ENCODE measurements around the gene HMGB2.

HMGB2 gene

DNA sequence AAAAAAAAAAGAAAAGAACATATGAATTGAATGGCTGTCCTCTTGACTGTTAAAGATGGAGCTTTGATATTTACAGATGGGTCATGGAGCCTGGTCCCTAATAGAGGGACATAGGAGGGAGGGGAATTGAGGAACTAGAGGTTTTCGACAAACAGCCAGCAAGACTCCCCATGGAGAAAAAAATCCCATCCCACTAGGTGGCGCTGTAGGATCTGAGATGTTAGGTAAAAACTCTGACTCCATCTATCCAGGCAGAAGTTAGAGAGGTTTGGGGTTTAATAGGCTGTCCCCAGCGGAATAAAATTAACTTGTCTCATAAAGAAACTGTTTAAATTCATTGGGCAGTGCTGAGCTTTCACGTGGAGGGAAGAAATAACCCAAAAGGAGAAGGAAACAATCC lies 45.9 kb downstream of the HMGB2 start:
- H3K9ac ChIP-seq (ENCODE audit: low read length) = no peak overlapping the region
- no peak overlapping the region for H3K4me3 ChIP-seq (ENCODE audit: low read depth, low read length)
- peaks cover 2% of the 10 kb centered on the region; the same call in 1 of the 2 replicates for H3K4me1 ChIP-seq (ENCODE audit: control insufficient read depth, insufficient read depth, low read length)
- no peak overlapping the region for H3K27ac ChIP-seq (ENCODE audit: low read depth, low read length)
- H3K9me3 ChIP-seq (ENCODE audit: control insufficient read depth, insufficient read depth, low read depth, low read length) = peaks cover 34% of the 10 kb centered on the region
- H3K36me3 ChIP-seq (ENCODE audit: control insufficient read depth, insufficient read depth, low read length) = peaks cover 4% of the 10 kb centered on the region; the same call in 1 of the 2 replicates
- H3K27me3 ChIP-seq (ENCODE audit: control insufficient read depth, insufficient read depth, low read length) = no peaks in the 10 kb centered on the region

DNA sequence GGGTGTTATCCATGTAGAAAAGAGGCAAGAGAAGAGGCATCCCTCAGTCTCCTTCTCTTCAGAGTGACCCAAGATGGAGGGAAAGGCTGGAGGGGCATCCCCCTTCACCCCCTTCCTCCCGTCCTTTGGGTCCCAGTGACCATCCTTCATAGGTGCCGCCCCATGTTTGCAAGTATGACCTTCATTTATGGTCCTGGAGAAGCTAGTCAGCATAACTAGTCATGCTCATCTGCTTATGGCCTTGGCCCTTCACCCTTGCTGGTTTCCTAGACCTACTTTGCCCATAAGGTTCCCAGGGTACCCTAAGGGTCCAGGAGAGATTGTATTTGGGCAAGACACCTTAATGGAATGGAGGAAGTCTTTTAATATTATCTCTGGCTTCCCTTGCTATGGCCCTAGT lies 46.7 kb downstream of the HMGB2 start:
- Histone ChIP-seq H3K9me3 (ENCODE audit: control insufficient read depth, insufficient read depth, low read depth, low read length) (peaks cover 34% of the 10 kb centered on the region), H3K27ac (ENCODE audit: low read depth, low read length) (no peak overlapping the region), H3K36me3 (ENCODE audit: control insufficient read depth, insufficient read depth, low read length) (peaks cover 4% of the 10 kb centered on the region; the same call in 1 of the 2 replicates), H3K4me1 (ENCODE audit: control insufficient read depth, insufficient read depth, low read length) (peaks cover 2% of the 10 kb centered on the region; the same call in 1 of the 2 replicates), H3K9ac (ENCODE audit: low read length) (no peak overlapping the region), H3K27me3 (ENCODE audit: control insufficient read depth, insufficient read depth, low read length) (no peaks in the 10 kb centered on the region), H3K4me3 (ENCODE audit: low read depth, low read length) (no peak overlapping the region)

DNA sequence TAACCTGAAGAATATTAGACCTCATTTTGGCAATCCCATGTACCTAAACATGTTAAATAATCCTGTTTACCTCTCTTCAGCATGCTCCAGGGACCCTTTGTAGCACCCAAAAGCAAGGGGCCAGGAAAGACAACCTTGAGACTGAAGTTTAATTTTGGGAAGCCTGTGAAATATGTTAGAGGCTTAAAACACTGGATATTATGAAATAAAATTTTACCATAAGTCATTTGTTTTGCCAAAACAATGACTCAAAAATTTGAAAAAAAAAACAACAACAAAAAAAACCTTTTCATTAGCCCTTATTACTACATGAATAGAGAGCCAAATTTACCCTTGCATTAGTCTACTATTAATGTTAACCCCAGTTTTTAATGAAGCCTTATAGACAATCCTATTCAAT lies 49.7 kb downstream of the HMGB2 start:
- Histone ChIP-seq H3K4me3 (ENCODE audit: low read depth, low read length) (no peak overlapping the region), H3K4me1 (ENCODE audit: control insufficient read depth, insufficient read depth, low read length) (peaks cover 2% of the 10 kb centered on the region; the same call in 1 of the 2 replicates), H3K9ac (ENCODE audit: low read length) (no peak overlapping the region), H3K27me3 (ENCODE audit: control insufficient read depth, insufficient read depth, low read length) (no peaks in the 10 kb centered on the region), H3K9me3 (ENCODE audit: control insufficient read depth, insufficient read depth, low read depth, low read length) (peaks cover 34% of the 10 kb centered on the region), H3K27ac (ENCODE audit: low read depth, low read length) (no peak overlapping the region), H3K36me3 (ENCODE audit: control insufficient read depth, insufficient read depth, low read length) (peaks cover 4% of the 10 kb centered on the region; the same call in 1 of the 2 replicates)

DNA sequence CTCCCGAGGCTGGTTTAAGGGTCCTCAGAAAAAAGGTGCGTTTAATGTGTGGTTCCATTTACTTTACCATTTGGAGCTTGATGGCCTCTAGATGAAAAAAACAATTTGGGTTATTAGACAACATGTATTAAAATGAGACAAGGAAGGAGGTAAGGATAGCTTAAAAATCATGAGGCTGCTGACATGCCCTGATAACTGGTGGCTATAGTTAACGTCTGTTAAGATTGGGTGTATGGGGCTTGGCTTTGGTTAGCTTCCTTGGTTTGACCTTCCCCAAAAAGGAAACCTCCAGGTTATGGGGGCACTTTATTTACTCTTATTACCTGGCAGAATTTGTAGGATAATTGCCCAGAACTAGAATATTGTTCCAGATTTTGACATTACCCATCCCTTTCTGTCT lies 51.5 kb downstream of the HMGB2 start:
- peaks cover 32% of the 10 kb centered on the region for H3K9me3 ChIP-seq (ENCODE audit: control insufficient read depth, insufficient read depth, low read depth, low read length)
- no peaks in the 10 kb centered on the region for H3K4me1 ChIP-seq (ENCODE audit: control insufficient read depth, insufficient read depth, low read length)
- no peak overlapping the region for H3K4me3 ChIP-seq (ENCODE audit: low read depth, low read length)
- no peak overlapping the region for H3K27ac ChIP-seq (ENCODE audit: low read depth, low read length)
- no peak overlapping the region for H3K9ac ChIP-seq (ENCODE audit: low read length)
- H3K36me3 ChIP-seq (ENCODE audit: control insufficient read depth, insufficient read depth, low read length) = peaks cover 4% of the 10 kb centered on the region; the same call in 1 of the 2 replicates
- no peaks in the 10 kb centered on the region for H3K27me3 ChIP-seq (ENCODE audit: control insufficient read depth, insufficient read depth, low read length)

DNA sequence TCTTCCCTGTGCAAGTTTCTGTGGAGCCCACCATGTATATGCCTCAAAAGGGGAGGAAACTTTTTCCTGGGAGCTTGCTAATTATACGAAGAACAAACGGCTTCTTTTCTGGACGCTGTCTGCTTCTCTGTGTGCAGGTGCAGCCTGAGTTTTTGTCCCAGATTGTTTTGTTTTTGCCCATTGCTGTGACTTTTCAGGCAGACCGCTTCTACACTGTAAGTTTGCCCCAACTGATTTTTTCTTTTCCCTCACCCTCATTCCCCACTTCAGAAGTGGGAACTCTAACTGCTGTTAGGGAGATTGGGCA lies 51.9 kb downstream of the HMGB2 start:
- Histone ChIP-seq H3K4me1 (ENCODE audit: control insufficient read depth, insufficient read depth, low read length) (no peaks in the 10 kb centered on the region), H3K4me3 (ENCODE audit: low read depth, low read length) (no peak overlapping the region), H3K9me3 (ENCODE audit: control insufficient read depth, insufficient read depth, low read depth, low read length) (peaks cover 28% of the 10 kb centered on the region), H3K36me3 (ENCODE audit: control insufficient read depth, insufficient read depth, low read length) (peaks cover 4% of the 10 kb centered on the region; the same call in 1 of the 2 replicates), H3K9ac (ENCODE audit: low read length) (no peak overlapping the region), H3K27ac (ENCODE audit: low read depth, low read length) (no peak overlapping the region), H3K27me3 (ENCODE audit: control insufficient read depth, insufficient read depth, low read length) (no peaks in the 10 kb centered on the region)

DNA sequence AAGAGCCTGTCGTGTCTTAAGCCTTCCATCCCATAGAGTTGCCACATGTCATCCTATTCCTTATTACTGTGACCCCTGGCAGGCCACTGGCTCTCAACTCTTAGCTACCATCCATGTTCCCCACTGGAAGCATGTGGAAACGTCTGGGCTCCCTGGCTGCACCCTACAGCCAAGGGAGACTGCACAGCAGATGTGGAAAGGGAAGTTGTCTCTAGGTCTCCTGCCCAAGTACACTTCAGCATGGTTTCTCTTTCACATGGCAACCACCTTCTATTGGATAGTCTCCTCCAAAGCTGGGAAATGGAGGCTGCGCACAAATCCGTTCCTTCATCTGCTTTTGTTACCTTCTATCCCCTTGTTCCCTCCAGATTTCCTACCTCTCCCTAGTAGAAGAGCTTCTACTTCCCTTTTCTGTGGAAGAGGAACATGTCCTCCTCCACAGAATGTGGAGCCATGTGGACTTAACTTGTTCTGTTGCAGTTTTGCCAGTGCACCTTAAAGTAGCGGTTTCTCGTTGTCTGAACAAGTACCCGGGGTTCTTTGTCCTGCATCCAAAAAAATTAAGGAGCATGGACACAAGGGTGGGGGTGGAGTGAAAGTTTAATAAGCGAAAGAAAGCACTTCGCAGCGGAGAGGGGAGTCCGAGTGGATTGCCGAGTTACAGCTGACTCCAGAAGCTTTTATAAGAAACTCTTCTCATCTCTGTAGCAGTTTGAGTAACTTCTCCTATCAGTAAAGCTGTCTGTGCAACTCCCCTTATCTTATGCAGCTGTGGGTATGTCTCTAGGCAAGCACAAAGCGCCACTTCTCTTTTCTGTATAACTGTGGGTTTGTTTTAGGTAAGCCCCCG lies 52.5 kb downstream of the HMGB2 start:
- H3K27me3 ChIP-seq (ENCODE audit: control insufficient read depth, insufficient read depth, low read length) = no peaks in the 10 kb centered on the region
- no peak overlapping the region for H3K9ac ChIP-seq (ENCODE audit: low read length)
- H3K36me3 ChIP-seq (ENCODE audit: control insufficient read depth, insufficient read depth, low read length) = peaks cover 4% of the 10 kb centered on the region; the same call in 1 of the 2 replicates
- peaks cover 22% of the 10 kb centered on the region for H3K9me3 ChIP-seq (ENCODE audit: control insufficient read depth, insufficient read depth, low read depth, low read length)
- no peak overlapping the region for H3K27ac ChIP-seq (ENCODE audit: low read depth, low read length)
- no peaks in the 10 kb centered on the region for H3K4me1 ChIP-seq (ENCODE audit: control insufficient read depth, insufficient read depth, low read length)
- H3K4me3 ChIP-seq (ENCODE audit: low read depth, low read length) = no peak overlapping the region

Data from HUES6 (cell line).